GM23338 (cell line): Measurements from ENCODE around the gene PARVA. TPM values are rescaled to one million over a fixed set of nuclear protein-coding genes. Genes with fewer than 3 reads are reported as not detected.

ENCODE experiments used
- ATAC-seq: fragments of 200-7000 bp; cut with Tn5 transposase; 3 replicates; pipeline ENCODE4 v1.9.1; 2020
- DNase-seq: peaks from one replicate; pipeline ENCODE4 v3.0.0-alpha.2; 2015; ENCODE audit warnings: low spot score
- H2AFZ ChIP-seq: fragments of 200-600 bp; sonication (generic); 2 replicates; pipeline ENCODE4 v1.8.0; 2016; ENCODE audit warnings: antibody characterized with exemption, mild to moderate bottlenecking, moderate library complexity
- H3F3A ChIP-seq: fragments of 200-600 bp; sonication (generic); replicated peaks from 2 replicates; pipeline ENCODE4 v1.8.0; 2017; ENCODE audit warnings: antibody characterized with exemption, mixed run types, low read depth
- H3K27ac ChIP-seq: fragments of 200-600 bp; sonication (generic); 2 replicates; pipeline ENCODE4 v1.6.1; 2016; ENCODE audit warnings: low read depth
- H3K27me3 ChIP-seq: fragments of 200-600 bp; sonication (generic); 2 replicates; pipeline ENCODE4 v1.8.0; 2016; ENCODE audit warnings: mild to moderate bottlenecking, mixed run types, moderate library complexity; ENCODE audit not compliant: insufficient read depth
- H3K36me3 ChIP-seq: fragments of 200-600 bp; sonication (generic); 2 replicates; pipeline ENCODE4 v1.8.0; 2016; ENCODE audit warnings: mild to moderate bottlenecking; ENCODE audit not compliant: insufficient read depth
- H3K4me1 ChIP-seq: fragments of 200-600 bp; sonication (generic); 2 replicates; pipeline ENCODE4 v1.8.0; 2016; ENCODE audit warnings: mild to moderate bottlenecking, moderate library complexity; ENCODE audit not compliant: insufficient read depth
- H3K4me2 ChIP-seq: fragments of 200-600 bp; sonication (generic); 2 replicates; pipeline ENCODE4 v1.7.1; 2017; ENCODE audit warnings: mixed run types
- H3K4me3 ChIP-seq: fragments of 200-600 bp; sonication (generic); 2 replicates; pipeline ENCODE4 v1.6.1; 2016; ENCODE audit warnings: mixed run types
- H3K79me2 ChIP-seq: fragments of 200-600 bp; sonication (generic); replicated peaks from 2 replicates; pipeline ENCODE4 v1.8.0; 2017; ENCODE audit warnings: mild to moderate bottlenecking; ENCODE audit not compliant: insufficient read depth
- H3K9me2 ChIP-seq: fragments of 200-600 bp; sonication (generic); 2 replicates; pipeline ENCODE4 v1.8.0; 2017; ENCODE audit not compliant: insufficient read depth
- H4K20me1 ChIP-seq: fragments of 200-600 bp; sonication (generic); replicated peaks from 2 replicates; pipeline ENCODE4 v1.8.0; 2017; ENCODE audit warnings: mild to moderate bottlenecking; ENCODE audit not compliant: insufficient read depth
- H3K27ac Mint-ChIP-seq: 2 replicates; pipeline ENCODE4 v1.8.0; 2020; ENCODE audit warnings: inconsistent platforms, mild to moderate bottlenecking, moderate library complexity, mixed read lengths
- H3K27me3 Mint-ChIP-seq: 3 replicates; pipeline ENCODE4 v1.8.0; 2022; ENCODE audit warnings: low read depth, mild to moderate bottlenecking, moderate library complexity, mixed read lengths, inconsistent platforms; ENCODE audit not compliant: insufficient read depth, poor library complexity
- H3K36me3 Mint-ChIP-seq: 3 replicates; pipeline ENCODE4 v1.8.0; 2021; ENCODE audit warnings: low read depth, mild to moderate bottlenecking, inconsistent platforms, moderate library complexity, mixed read lengths
- H3K4me1 Mint-ChIP-seq: 3 replicates; pipeline ENCODE4 v1.8.0; 2020; ENCODE audit warnings: mild to moderate bottlenecking, inconsistent platforms, mixed read lengths
- H3K4me3 Mint-ChIP-seq: 3 replicates; pipeline ENCODE4 v1.8.0; 2021; ENCODE audit warnings: moderate library complexity, mild to moderate bottlenecking, inconsistent platforms, mixed read lengths
- H3K9me3 Mint-ChIP-seq: 3 replicates; pipeline ENCODE4 v1.8.0; 2020; ENCODE audit warnings: moderate library complexity, mild to moderate bottlenecking, inconsistent platforms, mixed read lengths
- CREB1 ChIP-seq: fragments of 250-450 bp; sonication (Bioruptor Pico); IDR thresholded peaks from 2 replicates; pipeline ENCODE4 v1.5.0; 2020; ENCODE audit warnings: low read depth, mild to moderate bottlenecking, moderate library complexity
- CTCF ChIP-seq, 2 experiments: fragments of 200-600 bp in 1 of 2; sonication (generic) in 1 of 2; conservative IDR thresholded peaks; 2 replicates each; pipeline versions ENCODE4 v1.5.1 to v1.6.1; 2016 to 2017; ENCODE audit warnings: antibody characterized with exemption in 2 of 2, low read depth in 2 of 2, mild to moderate bottlenecking in 2 of 2, moderate library complexity in 1 of 2
- ETS1 ChIP-seq: IDR thresholded peaks from 2 replicates; pipeline ENCODE4 v1.6.1; 2016; ENCODE audit warnings: antibody characterized with exemption
- EZH2 ChIP-seq: fragments of 200-600 bp; sonication (generic); IDR thresholded peaks from one replicate; pipeline ENCODE4 v1.8.0; 2017; ENCODE audit warnings: antibody characterized with exemption, mild to moderate bottlenecking, low read depth; ENCODE audit not compliant: unreplicated experiment
- EZH2phosphoT487 ChIP-seq: fragments of 200-600 bp; sonication (generic); IDR thresholded peaks from one replicate; pipeline ENCODE4 v1.8.1; 2018; ENCODE audit warnings: antibody characterized with exemption; ENCODE audit not compliant: unreplicated experiment
- POLR2AphosphoS5 ChIP-seq: IDR thresholded peaks from 2 replicates; pipeline ENCODE4 v1.6.1; 2016; ENCODE audit warnings: antibody characterized with exemption, low read depth
- REST ChIP-seq: IDR thresholded peaks from one replicate; pipeline ENCODE4 v1.6.1; 2018; ENCODE audit warnings: antibody characterized with exemption; ENCODE audit not compliant: unreplicated experiment
- STAT1 ChIP-seq: IDR thresholded peaks from one replicate; pipeline ENCODE4 v1.6.1; 2016; ENCODE audit warnings: antibody characterized with exemption; ENCODE audit not compliant: unreplicated experiment
- ZNF114 ChIP-seq: fragments of 250-450 bp; sonication (Bioruptor Pico); IDR thresholded peaks from 2 replicates; pipeline ENCODE4 v1.5.0; 2020; ENCODE audit warnings: mild to moderate bottlenecking, moderate library complexity
- polyA plus RNA-seq: library from polyadenylated mRNA; unstranded; fragments of >200 nt; fragmentation: Nextera tagmentation; extraction: Ambion mirVana; gene quantifications from 2 replicates; pipeline ENCODE4 v1.2.1, GENCODE V29; 2016
- total RNA-seq: library from RNA; depleted of rRNA; stranded (reverse); fragments of >200 nt; shearing (Covaris generic); gene quantifications from 2 replicates; pipeline ENCODE4 v1.2.3, GENCODE V29; 2014
- TF ChIP-seq, protein P1 (sequence below): fragments of 250-450 bp; sonication (Bioruptor Pico); IDR thresholded peaks from 2 replicates; pipeline ENCODE4 v1.5.0; 2020; ENCODE audit warnings: mild to moderate bottlenecking, moderate library complexity

Gene PARVA
- total and polyA plus RNA-seq, 2 experiments from 2014 or later: 5.8 to 6.9 TPM

DNA sequence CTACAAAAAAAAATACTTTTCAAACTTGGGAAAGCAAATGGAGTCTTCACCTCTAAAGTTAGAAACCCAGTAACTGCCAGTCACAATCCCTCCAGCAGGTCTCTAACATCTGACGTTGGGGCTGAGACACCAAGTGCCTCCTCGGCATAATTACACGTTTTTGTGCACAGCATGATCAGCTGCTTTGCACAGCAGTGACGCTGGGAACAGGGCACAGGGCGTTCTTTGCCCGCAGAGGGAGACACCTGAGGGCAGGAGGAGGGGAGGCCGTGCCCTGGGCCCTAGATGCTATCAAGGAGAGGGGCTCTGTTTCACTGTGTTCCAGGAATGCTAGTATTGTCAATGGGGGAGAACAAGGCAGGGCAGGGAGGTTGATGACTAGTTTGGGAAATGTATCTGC, 120.1 kb downstream of the PARVA start:
- DNase-seq: no peak
- no peaks in the 10 kb centered on the region for H3K9me2 ChIP-seq
- no peaks in the 10 kb centered on the region for H3K36me3 ChIP-seq
- Mint-ChIP-seq H3K36me3 (no peaks in the 10 kb centered on the region), H3K4me3 (no peak overlapping the region), H3K9me3 (no peaks in the 10 kb centered on the region), H3K27me3 (no peaks in the 10 kb centered on the region), H3K4me1 (peaks cover 20% of the 10 kb centered on the region), H3K27ac (no peak overlapping the region)
- no peak for ATAC-seq
- H4K20me1 ChIP-seq: no peaks in the 10 kb centered on the region
- TF ChIP-seq, protein P1, sequence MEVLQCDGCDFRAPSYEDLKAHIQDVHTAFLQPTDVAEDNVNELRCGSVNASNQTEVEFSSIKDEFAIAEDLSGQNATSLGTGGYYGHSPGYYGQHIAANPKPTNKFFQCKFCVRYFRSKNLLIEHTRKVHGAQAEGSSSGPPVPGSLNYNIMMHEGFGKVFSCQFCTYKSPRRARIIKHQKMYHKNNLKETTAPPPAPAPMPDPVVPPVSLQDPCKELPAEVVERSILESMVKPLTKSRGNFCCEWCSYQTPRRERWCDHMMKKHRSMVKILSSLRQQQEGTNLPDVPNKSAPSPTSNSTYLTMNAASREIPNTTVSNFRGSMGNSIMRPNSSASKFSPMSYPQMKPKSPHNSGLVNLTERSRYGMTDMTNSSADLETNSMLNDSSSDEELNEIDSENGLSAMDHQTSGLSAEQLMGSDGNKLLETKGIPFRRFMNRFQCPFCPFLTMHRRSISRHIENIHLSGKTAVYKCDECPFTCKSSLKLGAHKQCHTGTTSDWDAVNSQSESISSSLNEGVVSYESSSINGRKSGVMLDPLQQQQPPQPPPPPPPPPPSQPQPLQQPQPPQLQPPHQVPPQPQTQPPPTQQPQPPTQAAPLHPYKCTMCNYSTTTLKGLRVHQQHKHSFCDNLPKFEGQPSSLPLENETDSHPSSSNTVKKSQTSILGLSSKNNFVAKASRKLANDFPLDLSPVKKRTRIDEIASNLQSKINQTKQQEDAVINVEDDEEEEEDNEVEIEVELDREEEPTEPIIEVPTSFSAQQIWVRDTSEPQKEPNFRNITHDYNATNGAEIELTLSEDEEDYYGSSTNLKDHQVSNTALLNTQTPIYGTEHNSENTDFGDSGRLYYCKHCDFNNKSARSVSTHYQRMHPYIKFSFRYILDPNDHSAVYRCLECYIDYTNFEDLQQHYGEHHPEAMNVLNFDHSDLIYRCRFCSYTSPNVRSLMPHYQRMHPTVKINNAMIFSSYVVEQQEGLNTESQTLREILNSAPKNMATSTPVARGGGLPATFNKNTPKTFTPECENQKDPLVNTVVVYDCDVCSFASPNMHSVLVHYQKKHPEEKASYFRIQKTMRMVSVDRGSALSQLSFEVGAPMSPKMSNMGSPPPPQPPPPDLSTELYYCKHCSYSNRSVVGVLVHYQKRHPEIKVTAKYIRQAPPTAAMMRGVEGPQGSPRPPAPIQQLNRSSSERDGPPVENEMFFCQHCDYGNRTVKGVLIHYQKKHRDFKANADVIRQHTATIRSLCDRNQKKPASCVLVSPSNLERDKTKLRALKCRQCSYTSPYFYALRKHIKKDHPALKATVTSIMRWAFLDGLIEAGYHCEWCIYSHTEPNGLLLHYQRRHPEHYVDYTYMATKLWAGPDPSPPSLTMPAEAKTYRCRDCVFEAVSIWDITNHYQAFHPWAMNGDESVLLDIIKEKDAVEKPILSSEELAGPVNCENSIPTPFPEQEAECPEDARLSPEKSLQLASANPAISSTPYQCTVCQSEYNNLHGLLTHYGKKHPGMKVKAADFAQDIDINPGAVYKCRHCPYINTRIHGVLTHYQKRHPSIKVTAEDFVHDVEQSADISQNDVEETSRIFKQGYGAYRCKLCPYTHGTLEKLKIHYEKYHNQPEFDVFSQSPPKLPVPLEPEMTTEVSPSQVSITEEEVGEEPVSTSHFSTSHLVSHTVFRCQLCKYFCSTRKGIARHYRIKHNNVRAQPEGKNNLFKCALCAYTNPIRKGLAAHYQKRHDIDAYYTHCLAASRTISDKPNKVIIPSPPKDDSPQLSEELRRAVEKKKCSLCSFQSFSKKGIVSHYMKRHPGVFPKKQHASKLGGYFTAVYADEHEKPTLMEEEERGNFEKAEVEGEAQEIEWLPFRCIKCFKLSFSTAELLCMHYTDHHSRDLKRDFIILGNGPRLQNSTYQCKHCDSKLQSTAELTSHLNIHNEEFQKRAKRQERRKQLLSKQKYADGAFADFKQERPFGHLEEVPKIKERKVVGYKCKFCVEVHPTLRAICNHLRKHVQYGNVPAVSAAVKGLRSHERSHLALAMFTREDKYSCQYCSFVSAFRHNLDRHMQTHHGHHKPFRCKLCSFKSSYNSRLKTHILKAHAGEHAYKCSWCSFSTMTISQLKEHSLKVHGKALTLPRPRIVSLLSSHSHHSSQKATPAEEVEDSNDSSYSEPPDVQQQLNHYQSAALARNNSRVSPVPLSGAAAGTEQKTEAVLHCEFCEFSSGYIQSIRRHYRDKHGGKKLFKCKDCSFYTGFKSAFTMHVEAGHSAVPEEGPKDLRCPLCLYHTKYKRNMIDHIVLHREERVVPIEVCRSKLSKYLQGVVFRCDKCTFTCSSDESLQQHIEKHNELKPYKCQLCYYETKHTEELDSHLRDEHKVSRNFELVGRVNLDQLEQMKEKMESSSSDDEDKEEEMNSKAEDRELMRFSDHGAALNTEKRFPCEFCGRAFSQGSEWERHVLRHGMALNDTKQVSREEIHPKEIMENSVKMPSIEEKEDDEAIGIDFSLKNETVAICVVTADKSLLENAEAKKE (CRISPR knock-in tag): no peak
- TF ChIP-seq POLR2AphosphoS5: no peak
- no peak for TF ChIP-seq STAT1
- no peak for TF ChIP-seq ZNF114 (CRISPR knock-in tag)
- no peak for TF ChIP-seq CTCF (conservative IDR thresholded peaks at IDR 0.05; ENCODE audit: low read depth in 2 of 2)
- no peak for TF ChIP-seq CREB1 (CRISPR knock-in tag)
- TF ChIP-seq ETS1: no peak
- TF ChIP-seq EZH2phosphoT487: no peak
- TF ChIP-seq EZH2: no peak
- no peak for TF ChIP-seq REST
- H3F3A ChIP-seq: no peaks in the 10 kb centered on the region
- no peaks in the 10 kb centered on the region for H3K27me3 ChIP-seq
- H3K79me2 ChIP-seq: no peaks in the 10 kb centered on the region
- no peak overlapping the region for H3K27ac ChIP-seq
- no peak overlapping the region for H3K4me2 ChIP-seq
- peaks cover 15% of the 10 kb centered on the region; the same call in 1 of the 2 replicates for H3K4me1 ChIP-seq
- H2AFZ ChIP-seq: no peak overlapping the region
- no peak overlapping the region for H3K4me3 ChIP-seq
